GM12873 (cell line): ENCODE results near the gene AFDN.

Experiments used
- CTCF ChIP-seq: IDR thresholded peaks from 2 replicates; pipeline ENCODE4 v1.5.1; 2012; ENCODE audit warnings: low read depth, mild to moderate bottlenecking, moderate library complexity, low read length, control low read depth; ENCODE audit not compliant: insufficient read depth; ENCODE audit errors: missing control alignments

Gene AFDN

GRCh38 chr6:167820681-167821080 is 6.0 kb upstream of the AFDN start:
- TF ChIP-seq CTCF: no peak

- TF ChIP-seq CTCF: no peak
These were observed 1.9 kb upstream of the AFDN start for GRCh38 chr6:167824591-167825331.

GRCh38 chr6:167825332-167826229 is 1.1 kb upstream of the AFDN start:
- no peak for TF ChIP-seq CTCF

- TF ChIP-seq CTCF: peak; percentile 44
These were observed 348 bp upstream of the AFDN start for GRCh38 chr6:167826230-167826895.

- TF ChIP-seq CTCF: no peak
These were observed 1.0 kb downstream of the AFDN start for GRCh38 chr6:167827583-167828324.

GRCh38 chr6:167828325-167828956 is 1.7 kb downstream of the AFDN start:
- no peak for TF ChIP-seq CTCF
